GM13977 (cell line): ENCODE measurements around the gene WDR13.

Experiments used
- DNase-seq: peaks from one replicate; pipeline ENCODE4 v3.0.0; 2012; ENCODE audit warnings: low spot score
- in situ Hi-C: fragments of 300-500 bp; cut with MboI; formaldehyde crosslinking; loops from one replicate; pipeline ENCODE4 v1.12.0; 2022; ENCODE audit warnings: low sequenced_read_pairs, low pct_unique_long_range_greater_than_20kb, mixed read lengths, inconsistent platforms; ENCODE audit not compliant: unreplicated experiment
- TF ChIP-seq, protein P1 (sequence below): IDR thresholded peaks from 2 replicates; pipeline ENCODE4 v1.5.1; 2012; ENCODE audit warnings: mild to moderate bottlenecking, control low read depth; ENCODE audit not compliant: insufficient read depth; ENCODE audit errors: extremely low read depth, missing control alignments

The WDR13 gene

DNA sequence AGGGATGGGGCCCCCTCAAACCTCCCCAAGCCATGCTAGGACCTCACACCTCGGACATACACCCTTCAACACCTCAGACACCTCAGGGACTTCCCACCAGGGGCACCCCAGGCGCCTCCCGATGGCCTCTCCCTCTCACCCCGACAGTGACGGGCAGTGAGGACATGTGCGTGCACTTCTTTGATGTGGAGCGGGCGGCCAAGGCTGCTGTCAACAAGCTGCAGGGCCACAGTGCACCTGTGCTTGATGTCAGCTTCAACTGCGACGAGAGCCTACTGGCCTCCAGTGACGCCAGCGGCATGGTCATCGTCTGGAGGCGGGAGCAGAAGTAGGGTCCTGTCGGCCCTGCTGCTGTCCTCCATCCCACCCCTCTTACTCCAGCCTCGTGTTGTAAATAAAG lies 7.4 kb downstream of the WDR13 start:
- in situ Hi-C loops = no loop called here
- TF ChIP-seq, protein P1, sequence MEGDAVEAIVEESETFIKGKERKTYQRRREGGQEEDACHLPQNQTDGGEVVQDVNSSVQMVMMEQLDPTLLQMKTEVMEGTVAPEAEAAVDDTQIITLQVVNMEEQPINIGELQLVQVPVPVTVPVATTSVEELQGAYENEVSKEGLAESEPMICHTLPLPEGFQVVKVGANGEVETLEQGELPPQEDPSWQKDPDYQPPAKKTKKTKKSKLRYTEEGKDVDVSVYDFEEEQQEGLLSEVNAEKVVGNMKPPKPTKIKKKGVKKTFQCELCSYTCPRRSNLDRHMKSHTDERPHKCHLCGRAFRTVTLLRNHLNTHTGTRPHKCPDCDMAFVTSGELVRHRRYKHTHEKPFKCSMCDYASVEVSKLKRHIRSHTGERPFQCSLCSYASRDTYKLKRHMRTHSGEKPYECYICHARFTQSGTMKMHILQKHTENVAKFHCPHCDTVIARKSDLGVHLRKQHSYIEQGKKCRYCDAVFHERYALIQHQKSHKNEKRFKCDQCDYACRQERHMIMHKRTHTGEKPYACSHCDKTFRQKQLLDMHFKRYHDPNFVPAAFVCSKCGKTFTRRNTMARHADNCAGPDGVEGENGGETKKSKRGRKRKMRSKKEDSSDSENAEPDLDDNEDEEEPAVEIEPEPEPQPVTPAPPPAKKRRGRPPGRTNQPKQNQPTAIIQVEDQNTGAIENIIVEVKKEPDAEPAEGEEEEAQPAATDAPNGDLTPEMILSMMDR = no peak
- DNase-seq = no peak

GRCh38 chrX:48606091-48606490 lies 8.8 kb downstream of the WDR13 start:
- in situ Hi-C loops = no loop called here

GRCh38 chrX:48611703-48612102 lies 14.4 kb downstream of the WDR13 start:
- TF ChIP-seq, protein P1 = no peak
- no peak for DNase-seq
- in situ Hi-C loops = no loop called here

More at GRCh38 chrX:48606091-48606490, 8.8 kb downstream of the WDR13 start:
- no peak for DNase-seq
- TF ChIP-seq, protein P1 = no peak

- TF ChIP-seq, protein P1 = no peak
- no peak for DNase-seq
- in situ Hi-C loops = no loop called here
These were observed 16.3 kb downstream of the WDR13 start for GRCh38 chrX:48613502-48614160.

GRCh38 chrX:48616576-48616975 lies 19.3 kb downstream of the WDR13 start:
- in situ Hi-C loops = no loop called here
- no peak for DNase-seq
- TF ChIP-seq, protein P1 = no peak

DNA sequence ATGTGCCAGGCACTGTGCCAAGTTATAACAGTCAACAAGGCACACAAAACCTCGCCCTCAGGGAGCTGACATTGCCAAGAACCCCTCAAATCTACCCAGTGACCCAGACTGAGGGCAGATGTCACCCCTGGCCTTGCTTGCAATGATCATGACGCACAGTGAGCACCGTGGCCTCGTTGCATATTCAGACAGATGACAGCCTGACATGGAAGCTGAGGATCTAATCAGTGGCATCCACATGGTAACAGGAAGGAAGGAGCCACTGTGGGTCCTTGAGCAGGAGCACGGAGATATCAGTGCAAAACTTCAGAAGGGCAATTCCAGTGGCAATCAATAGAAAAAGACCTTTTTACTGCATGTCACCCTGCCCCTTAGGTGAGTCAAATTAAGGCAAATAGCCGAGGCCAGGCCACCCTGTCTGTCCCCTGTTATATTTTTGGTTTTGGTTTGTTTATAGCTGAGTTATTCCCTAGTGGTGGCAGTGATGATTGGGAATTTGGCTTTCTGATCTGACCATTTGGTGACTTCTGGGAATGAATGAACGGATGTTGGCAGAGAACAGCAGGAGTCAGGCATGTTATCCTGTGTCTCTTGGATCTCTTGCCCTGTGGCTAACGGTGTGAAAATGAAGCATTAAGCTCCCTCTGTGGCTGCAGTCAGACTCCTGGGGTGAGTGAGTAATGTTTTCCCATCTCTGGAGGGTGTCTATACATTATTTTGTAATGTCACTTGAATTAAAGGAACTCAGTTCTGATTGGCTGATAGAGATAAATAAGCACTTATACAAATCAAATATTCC lies 20.4 kb downstream of the WDR13 start:
- in situ Hi-C loops = no loop called here
- TF ChIP-seq, protein P1 = no peak
- no peak for DNase-seq
